ENCODE data around the gene CACNB2.
"Not testable (repeated sequence)": the region's sequence is repeated elsewhere in the genome, so short reads cannot be mapped to it uniquely, and the experiment has no call there.

DNA sequence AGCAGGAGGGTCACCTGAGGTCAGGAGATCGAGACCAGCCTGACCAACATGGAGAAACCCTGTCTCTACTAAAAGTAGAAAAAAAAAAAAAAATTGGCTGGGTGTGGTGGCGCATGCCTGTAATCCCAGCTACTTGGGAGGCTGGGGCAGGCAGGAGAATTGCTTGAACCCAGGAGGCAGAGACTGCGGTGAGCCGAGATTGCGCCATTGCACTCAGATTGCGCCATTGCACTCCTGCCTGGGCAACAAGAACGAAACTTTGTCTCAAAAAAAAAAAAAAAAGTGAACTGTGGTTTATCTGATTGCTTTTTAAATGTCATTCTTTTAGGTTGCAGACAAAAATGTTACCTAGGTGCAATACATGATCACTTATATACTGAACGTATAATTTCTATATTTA is 16.6 kb downstream of the CACNB2 start:
- TF ChIP-seq, protein P1, sequence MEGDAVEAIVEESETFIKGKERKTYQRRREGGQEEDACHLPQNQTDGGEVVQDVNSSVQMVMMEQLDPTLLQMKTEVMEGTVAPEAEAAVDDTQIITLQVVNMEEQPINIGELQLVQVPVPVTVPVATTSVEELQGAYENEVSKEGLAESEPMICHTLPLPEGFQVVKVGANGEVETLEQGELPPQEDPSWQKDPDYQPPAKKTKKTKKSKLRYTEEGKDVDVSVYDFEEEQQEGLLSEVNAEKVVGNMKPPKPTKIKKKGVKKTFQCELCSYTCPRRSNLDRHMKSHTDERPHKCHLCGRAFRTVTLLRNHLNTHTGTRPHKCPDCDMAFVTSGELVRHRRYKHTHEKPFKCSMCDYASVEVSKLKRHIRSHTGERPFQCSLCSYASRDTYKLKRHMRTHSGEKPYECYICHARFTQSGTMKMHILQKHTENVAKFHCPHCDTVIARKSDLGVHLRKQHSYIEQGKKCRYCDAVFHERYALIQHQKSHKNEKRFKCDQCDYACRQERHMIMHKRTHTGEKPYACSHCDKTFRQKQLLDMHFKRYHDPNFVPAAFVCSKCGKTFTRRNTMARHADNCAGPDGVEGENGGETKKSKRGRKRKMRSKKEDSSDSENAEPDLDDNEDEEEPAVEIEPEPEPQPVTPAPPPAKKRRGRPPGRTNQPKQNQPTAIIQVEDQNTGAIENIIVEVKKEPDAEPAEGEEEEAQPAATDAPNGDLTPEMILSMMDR (IDR thresholded peaks at IDR 0.05; ENCODE audit: low read depth, low read length, poor library complexity, severe bottlenecking), result not testable (repeated sequence)
- TF ChIP-seq EZH2phosphoT487 (IDR thresholded peaks at IDR 0.05; ENCODE audit: borderline replicate concordance, low read length), result not testable (repeated sequence)

Measured in DOHH2 (cell line).